IPS DF 4.7 (cell line): ENCODE results near the gene LRRC47.

Experiments used
- DNase-seq: peaks from one replicate; pipeline ENCODE4 v3.0.0-alpha.2; 2013; ENCODE audit warnings: low spot score; ENCODE audit errors: extremely low read depth

LRRC47 gene

GRCh38 chr1:3796215-3797061 lies at the start of gene LRRC47:
Gene LRRC47 (minus strand): TSS chr1:3796498. CDS start chr1:3796476, 22 bp downstream.
- DNase-seq = no peak

- no peak for DNase-seq
Observed at GRCh38 chr1:3842912-3843311, 46.6 kb upstream of the LRRC47 start.

DNA sequence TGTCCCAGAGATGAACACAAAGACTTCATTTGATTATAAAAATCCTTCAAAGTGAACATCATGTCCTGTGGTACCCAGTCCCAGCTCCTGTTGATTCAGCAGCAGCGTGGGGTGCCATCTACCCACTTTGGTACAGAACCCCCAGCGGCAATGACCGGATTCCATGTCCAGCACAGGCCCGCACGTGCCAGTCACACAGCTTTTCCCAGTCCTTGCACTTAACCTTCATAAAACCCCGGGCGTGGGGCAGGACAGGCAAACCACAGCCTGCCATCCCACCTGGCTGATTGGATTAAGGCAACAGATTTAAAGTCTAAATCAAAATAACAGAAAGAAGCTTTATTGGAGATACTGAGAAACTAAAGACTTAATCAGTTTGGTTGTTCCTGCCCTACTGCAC lies 45.2 kb upstream of the LRRC47 start:
- no peak for DNase-seq

GRCh38 chr1:3838788-3839187 lies 42.5 kb upstream of the LRRC47 start:
- no peak for DNase-seq

GRCh38 chr1:3837685-3838084 lies 41.4 kb upstream of the LRRC47 start:
- DNase-seq = no peak

GRCh38 chr1:3837200-3837599 lies 40.9 kb upstream of the LRRC47 start:
- DNase-seq = no peak

DNA sequence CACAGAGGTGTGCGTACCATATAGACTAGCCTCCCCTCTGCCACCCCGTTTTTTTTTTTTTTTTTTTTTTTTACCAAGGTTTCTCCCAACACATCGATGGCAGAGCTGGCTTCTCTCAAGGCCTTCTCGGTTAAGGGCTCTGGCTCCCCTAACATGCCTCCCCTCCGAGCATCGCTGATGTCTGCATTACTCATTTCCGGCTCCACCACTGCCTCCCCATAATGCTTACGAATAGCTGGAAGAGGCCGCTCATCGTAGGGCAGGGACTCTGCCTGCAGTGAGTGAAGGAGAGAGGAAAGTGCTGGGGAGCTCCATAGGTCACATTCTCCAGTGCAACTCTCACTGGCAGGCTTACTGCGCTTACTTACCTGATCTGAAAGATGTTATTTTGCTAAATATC lies 40.1 kb upstream of the LRRC47 start:
- DNase-seq = no peak

- DNase-seq = no peak
Observed at GRCh38 chr1:3834701-3835100, 38.4 kb upstream of the LRRC47 start.

DNA sequence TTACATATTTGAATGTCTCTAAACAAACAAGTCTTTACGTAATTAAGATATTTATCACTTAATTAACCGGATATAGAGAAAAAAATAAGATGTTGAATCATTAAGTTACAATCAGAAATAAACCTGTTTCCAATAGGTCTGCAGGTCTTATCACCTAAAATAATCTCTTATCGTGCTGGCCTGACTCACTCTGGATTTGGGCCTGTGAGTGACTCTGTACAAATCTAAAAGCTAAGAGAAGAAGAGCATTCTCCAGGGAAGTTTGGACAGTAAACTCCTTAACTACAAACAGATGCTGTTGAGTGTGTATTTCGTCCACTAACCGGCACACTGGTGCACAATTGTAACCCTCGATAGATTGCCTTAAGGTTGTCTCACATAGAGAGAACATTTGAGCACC lies 35.4 kb upstream of the LRRC47 start:
- no peak for DNase-seq

DNA sequence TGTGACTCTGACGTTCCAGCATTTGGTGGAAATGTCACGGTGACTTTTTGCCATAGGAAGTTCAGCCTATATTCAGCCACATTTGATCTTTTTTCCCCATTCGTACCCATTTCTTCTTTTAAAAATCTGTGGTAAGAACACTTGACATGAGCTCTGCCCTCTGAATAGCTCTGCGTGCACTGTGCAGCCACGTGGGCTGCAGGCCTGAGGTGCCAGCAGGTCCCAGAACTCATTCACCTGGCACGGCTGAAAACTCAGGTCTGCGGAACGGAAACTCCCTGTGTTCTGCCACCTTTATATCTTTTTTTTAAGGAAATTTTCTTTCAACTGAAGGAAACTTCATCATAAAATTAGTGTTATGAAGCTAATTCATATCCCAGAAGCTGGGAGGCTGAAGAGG lies 32.1 kb upstream of the LRRC47 start:
- DNase-seq = no peak

DNA sequence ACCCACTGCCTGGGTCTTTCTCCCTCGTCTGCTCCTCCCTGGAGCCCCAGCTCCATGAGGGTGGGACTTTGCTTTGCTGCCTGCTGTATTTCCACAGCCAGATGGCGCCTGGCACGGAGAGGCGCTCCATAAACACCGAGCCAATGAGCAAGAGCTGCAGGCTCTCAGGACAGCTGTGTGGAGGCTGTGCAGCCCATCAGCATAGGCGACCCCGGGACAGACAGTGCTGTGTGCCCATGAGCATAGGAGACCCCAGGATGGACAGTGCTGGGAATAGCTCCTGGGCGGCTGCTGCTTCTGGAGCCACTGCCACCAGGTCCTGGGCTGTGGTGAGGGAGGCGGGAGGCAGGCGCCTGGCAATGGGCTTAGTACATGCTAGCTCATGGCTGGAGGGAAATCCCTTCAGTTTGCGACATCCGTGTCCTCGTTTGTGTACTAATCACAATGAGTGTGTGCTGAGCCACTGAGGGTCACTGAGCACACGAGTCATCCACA lies 31.6 kb upstream of the LRRC47 start:
- DNase-seq = no peak

- DNase-seq = no peak
Observed at GRCh38 chr1:3825356-3825755, 29.1 kb upstream of the LRRC47 start.

- DNase-seq = no peak
Observed at GRCh38 chr1:3824650-3825049, 28.4 kb upstream of the LRRC47 start.

DNA sequence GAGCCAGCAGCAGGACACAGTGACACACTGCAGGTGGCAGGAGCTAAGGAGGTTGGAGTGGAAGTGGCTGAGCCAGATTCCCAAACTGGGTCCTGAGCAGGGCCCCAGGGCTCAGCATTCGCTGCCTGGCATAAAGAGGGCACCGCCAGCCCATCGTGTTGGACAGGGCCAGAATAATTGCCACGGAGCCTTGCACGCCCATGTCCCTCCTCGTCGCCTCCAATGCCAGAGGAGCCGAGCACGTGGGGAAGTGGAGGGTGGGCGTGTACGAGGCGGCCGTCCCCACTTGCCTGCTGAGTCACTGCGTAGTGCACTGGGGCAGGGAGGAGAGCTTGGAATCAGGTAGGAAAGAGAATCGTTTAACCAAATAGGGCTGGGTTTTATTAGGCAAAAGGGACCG lies 26.1 kb upstream of the LRRC47 start:
- DNase-seq = no peak

GRCh38 chr1:3821908-3822307 lies 25.6 kb upstream of the LRRC47 start:
- DNase-seq = no peak

DNA sequence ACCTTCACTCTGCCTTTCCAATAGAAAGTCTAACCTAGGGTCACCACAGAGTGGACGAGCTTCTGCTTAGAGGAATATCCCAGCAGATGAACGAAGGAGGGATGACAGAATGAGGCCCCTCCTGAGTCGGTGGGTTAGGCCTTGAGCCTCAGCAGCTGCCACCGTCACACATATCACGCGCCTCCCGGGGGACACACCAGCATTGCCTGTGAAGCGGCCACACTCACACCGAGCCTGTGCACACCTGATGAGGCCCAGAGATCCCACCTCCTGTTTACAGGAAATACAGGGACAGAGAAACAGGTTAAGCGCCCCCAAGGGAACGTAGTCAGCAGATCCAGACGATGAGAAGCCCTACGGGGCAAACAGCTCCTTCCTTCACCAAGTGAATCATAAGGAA lies 25.1 kb upstream of the LRRC47 start:
- DNase-seq = no peak

DNA sequence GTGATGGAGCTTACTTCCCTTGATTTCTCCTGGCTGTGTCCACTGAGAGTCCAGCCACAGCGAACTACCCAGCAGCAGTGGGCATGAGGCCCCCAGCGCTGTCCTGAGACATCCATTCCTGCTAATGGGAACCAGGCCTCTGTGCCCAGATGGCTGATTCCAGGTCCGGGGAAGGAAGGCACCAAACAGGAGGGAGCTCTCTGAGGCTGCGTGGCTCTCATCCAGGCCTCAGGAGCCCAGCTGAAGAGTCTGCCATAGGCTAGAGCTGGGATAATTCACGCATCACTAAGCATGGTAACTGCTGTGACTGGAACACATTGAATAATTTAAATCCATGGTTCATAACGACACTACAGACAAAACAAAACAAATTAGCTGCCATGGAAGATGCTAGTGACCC lies 24.7 kb upstream of the LRRC47 start:
- DNase-seq = no peak

DNA sequence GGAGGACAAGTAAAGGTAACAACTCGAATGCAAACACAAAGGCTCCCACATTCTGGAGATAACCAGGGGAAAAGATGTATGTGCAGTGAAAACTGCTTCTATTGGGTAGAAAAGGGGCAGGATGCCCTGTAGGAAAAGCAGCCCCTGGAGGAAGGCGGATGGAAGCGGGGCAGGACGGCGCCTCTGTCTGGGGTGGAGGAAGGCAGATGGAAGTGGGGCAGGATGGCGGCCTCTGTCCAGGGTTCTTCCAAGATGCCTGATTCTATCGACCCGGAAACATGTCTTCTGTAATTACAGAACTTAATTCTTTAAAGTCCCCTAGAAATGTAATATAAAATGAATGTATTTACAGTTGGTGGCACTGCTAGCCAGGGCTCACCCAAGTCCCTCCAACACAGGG lies 24.0 kb upstream of the LRRC47 start:
- DNase-seq = no peak

DNA sequence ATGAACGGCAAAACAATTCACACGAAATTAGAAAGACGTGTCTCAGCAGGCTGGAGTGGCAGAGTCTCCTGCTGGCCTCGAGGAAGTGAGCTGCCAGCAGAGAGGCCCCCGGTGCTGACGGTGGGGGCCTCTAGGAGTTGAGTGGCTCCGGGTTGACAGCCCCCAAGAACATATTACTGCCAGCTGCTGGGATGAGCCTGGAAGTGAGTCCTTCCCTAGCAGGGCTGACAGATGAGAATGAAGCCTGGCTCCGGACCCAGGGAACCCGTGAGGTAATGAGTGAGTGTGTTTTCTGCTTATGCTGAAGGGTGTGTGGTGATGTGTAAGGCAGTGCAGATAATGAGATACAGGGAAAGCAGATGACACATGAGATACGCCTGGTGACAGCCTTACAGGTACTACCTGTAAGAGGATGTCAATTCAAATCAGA lies 23.5 kb upstream of the LRRC47 start:
- no peak for DNase-seq

DNA sequence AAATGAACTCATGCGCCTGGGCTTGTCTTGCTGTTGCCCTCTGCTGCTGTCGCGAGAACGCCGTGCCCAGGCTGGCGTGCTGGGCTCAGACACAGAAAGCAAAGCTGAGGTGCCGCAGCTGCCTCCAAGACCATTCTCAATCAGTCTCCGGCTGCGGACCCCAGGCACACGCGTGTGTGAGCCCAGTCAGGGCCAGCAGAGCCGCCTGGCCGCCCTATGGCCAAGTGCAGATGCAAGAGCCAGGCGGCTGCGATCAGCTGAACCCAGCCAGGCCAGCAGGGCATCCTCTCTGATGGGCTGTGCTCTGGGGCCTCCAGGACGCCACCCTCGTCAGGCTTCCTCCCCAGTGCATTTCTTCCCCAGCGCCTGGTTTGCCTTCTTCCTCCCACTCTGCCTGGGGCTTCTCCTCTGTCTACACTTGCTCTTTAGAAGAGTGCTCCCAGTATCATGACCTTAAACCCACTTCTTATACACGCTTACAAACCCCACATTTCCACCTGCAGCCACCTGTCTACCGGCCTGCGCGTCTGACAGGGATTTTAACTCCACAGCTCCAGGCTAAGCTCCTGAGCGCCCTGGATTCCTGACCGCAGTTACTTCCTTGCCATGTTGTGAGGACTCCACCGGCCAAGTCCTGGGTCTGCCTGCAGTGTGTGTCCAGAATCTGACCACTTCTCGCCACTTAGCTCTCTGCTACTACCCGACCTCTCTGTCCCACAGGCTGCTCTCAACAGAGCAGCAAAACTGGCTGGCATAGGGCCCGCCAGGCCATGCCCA lies 21.7 kb upstream of the LRRC47 start:
- DNase-seq = no peak

GRCh38 chr1:3817138-3817740 lies 20.9 kb upstream of the LRRC47 start:
- DNase-seq = no peak
